ENCODE results near the gene MYH10. TPM values are rescaled to one million over a fixed set of nuclear protein-coding genes. Genes with fewer than 3 reads are reported as not detected.

The MYH10 gene
- total RNA-seq, 1 experiment from 2014 or later = 251 TPM

DNA sequence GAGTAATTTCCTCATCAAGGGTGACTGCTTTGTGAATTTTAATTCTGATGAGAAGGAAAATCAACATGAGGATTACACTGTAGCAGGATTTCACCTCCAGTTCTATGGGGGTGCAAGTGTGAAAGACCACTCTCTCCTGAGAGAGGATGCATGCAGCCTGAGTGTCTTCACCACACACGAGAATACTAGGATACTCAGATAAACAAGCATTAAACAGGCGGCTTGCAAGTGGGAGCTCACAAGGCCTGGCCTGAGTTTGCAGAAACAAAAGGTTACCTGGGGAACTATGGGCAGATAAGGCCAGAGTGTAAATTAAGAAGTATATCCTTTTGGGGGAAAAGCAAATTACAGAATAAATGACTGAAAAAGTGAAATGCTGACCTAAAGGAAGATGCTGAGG lies 46.6 kb downstream of the MYH10 start:
- Histone ChIP-seq H2AK5ac (ENCODE audit: insufficient read length, low read length) (no peak overlapping the region), H3K23ac (ENCODE audit: insufficient read length, low read depth, low read length) (no peak overlapping the region), H2AFZ (ENCODE audit: low read length) (no peak overlapping the region), H2BK5ac (ENCODE audit: insufficient read length, low read length) (no peak overlapping the region), H4K20me1 (ENCODE audit: control insufficient read depth, insufficient read depth, insufficient read length) (no peaks in the 10 kb centered on the region), H3K4me1 (ENCODE audit: insufficient read depth, low read length) (no peaks in the 10 kb centered on the region), H2BK15ac (ENCODE audit: low read depth, low read length) (no peak overlapping the region), H3K4ac (ENCODE audit: low read depth, low read length) (no peak overlapping the region), H4K8ac (replicated peaks; ENCODE audit: insufficient read length, low read depth, low read length) (no peak overlapping the region), H3K79me2 (ENCODE audit: insufficient read depth, low read length) (peaks cover 1% of the 10 kb centered on the region; the same call in 1 of the 2 replicates), H3K79me1 (ENCODE audit: insufficient read depth, low read depth, low read length, poor library complexity, severe bottlenecking) (peaks cover 5% of the 10 kb centered on the region), H3K14ac (ENCODE audit: insufficient read depth, low read length) (no peak overlapping the region), H3K27me3 (ENCODE audit: insufficient read depth, low read length) (no peaks in the 10 kb centered on the region), H3T11ph (ENCODE audit: low read length) (no peak overlapping the region), H3K56ac (ENCODE audit: insufficient read length, low read depth, low read length) (no peak overlapping the region), H4K5ac (ENCODE audit: insufficient read length, low read depth, low read length) (no peak overlapping the region), H3K18ac (ENCODE audit: insufficient read length, low read depth, low read length) (no peak overlapping the region), H2BK20ac (ENCODE audit: low read depth, low read length, poor library complexity, severe bottlenecking) (no peak overlapping the region), H3K27ac (ENCODE audit: insufficient read length, low read depth, low read length) (no peak overlapping the region), H2BK120ac (ENCODE audit: low read depth, low read length, poor library complexity, severe bottlenecking) (no peak overlapping the region), H3K23me2 (ENCODE audit: insufficient read length, low read depth, low read length, poor library complexity, severe bottlenecking) (no peaks in the 10 kb centered on the region), H4K91ac (ENCODE audit: insufficient read length, low read depth, low read length) (no peak overlapping the region), H3K9ac (ENCODE audit: extremely low read depth, insufficient read length, low read length) (no peak overlapping the region), H3K4me2 (ENCODE audit: insufficient read depth, insufficient read length, low read length) (no peak overlapping the region), H2BK12ac (ENCODE audit: insufficient read length, low read depth, low read length) (no peak overlapping the region), H3K9me3 (ENCODE audit: control insufficient read depth, low read depth, low read length) (no peaks in the 10 kb centered on the region)
- Mint-ChIP-seq H3K27me3 (ENCODE audit: low read depth) (no peaks in the 10 kb centered on the region), H3K9me3 (no peaks in the 10 kb centered on the region; a peak in 1 of 5 replicates), H3K4me3 (no peak overlapping the region), H3K27ac (peak overlapping the region in 2 of 3 experiments; percentile 10 to 83; a peak in 4 of 7 replicates), H3K4me1 (peaks cover 10 to 17% of the 10 kb centered on the region in 2 experiments), H3K36me3 (ENCODE audit: insufficient read depth in 1 of 3, low read depth in 3 of 3) (peaks cover 16 to 43% (median 33%) of the 10 kb centered on the region in 3 experiments; a peak in 6 of 7 replicates)
- TF ChIP-seq CTCF (conservative IDR thresholded peaks at IDR 0.05) = no peak
- no CpG with 5 or more reads among the region's 2 CpGs for WGBS (ENCODE audit: extremely low coverage, insufficient read length, low lambda C conversion rate)
- DNase-seq = no peak
